ENCODE measurements around the gene CHD1.
"Not testable (repeated sequence)": the region's sequence is repeated elsewhere in the genome, so short reads cannot be mapped to it uniquely, and the experiment has no call there.

CHD1 gene

GRCh38 chr5:98955471-98955870, 26.7 kb upstream of the CHD1 start:
- not testable (repeated sequence) for H3K9me3 Mint-ChIP-seq; H3K4me3 Mint-ChIP-seq; H3K4me1 Mint-ChIP-seq; H3K27me3 Mint-ChIP-seq; DNase-seq; H3K27ac Mint-ChIP-seq; ATAC-seq (replicated peaks); H3K36me3 Mint-ChIP-seq

GRCh38 chr5:98954392-98955028, 25.7 kb upstream of the CHD1 start:
- no peaks in the 10 kb centered on the region for H3K9me3 Mint-ChIP-seq
- no peaks in the 10 kb centered on the region for H3K4me1 Mint-ChIP-seq
- H3K27ac Mint-ChIP-seq: no peak overlapping the region
- no peaks in the 10 kb centered on the region for H3K36me3 Mint-ChIP-seq
- no peaks in the 10 kb centered on the region for H3K27me3 Mint-ChIP-seq
- H3K4me3 Mint-ChIP-seq: no peak overlapping the region
- ATAC-seq (replicated peaks): no peak
- DNase-seq: no peak

- H3K4me1 Mint-ChIP-seq: peaks cover 14 to 18% of the 10 kb centered on the region in 2 donors
- H3K4me3 Mint-ChIP-seq: no peak overlapping the region
- H3K27ac Mint-ChIP-seq: no peak overlapping the region
- no peak for DNase-seq
- no peaks in the 10 kb centered on the region for H3K9me3 Mint-ChIP-seq
- ATAC-seq (replicated peaks): no peak
- H3K27me3 Mint-ChIP-seq: no peaks in the 10 kb centered on the region
- no peaks in the 10 kb centered on the region for H3K36me3 Mint-ChIP-seq
Observed at GRCh38 chr5:98942847-98943246, 14.0 kb upstream of the CHD1 start.

- H3K9me3 Mint-ChIP-seq: no peaks in the 10 kb centered on the region
- peaks cover 14 to 18% of the 10 kb centered on the region in 2 donors for H3K4me1 Mint-ChIP-seq
- no peak overlapping the region for H3K27ac Mint-ChIP-seq
- DNase-seq (no peak), ATAC-seq (replicated peaks) (no peak)
- no peaks in the 10 kb centered on the region for H3K36me3 Mint-ChIP-seq
- H3K27me3 Mint-ChIP-seq: no peaks in the 10 kb centered on the region
- H3K4me3 Mint-ChIP-seq: no peak overlapping the region
Observed at GRCh38 chr5:98941131-98941883, 12.5 kb upstream of the CHD1 start.

GRCh38 chr5:98940581-98940980, 11.8 kb upstream of the CHD1 start:
- H3K9me3 Mint-ChIP-seq: no peaks in the 10 kb centered on the region
- peak overlapping the region; percentile 26 for H3K27ac Mint-ChIP-seq
- no peak for ATAC-seq (replicated peaks)
- H3K27me3 Mint-ChIP-seq: no peaks in the 10 kb centered on the region
- H3K36me3 Mint-ChIP-seq: no peaks in the 10 kb centered on the region
- no peak for DNase-seq
- peaks cover 14 to 18% of the 10 kb centered on the region in 2 donors for H3K4me1 Mint-ChIP-seq
- H3K4me3 Mint-ChIP-seq: no peak overlapping the region

- peaks cover 27 to 40% of the 10 kb centered on the region in 2 donors for H3K4me1 Mint-ChIP-seq
- no peak for DNase-seq
- no peak for ATAC-seq (replicated peaks)
- H3K27ac Mint-ChIP-seq: no peak overlapping the region
- H3K4me3 Mint-ChIP-seq: no peak overlapping the region
- H3K27me3 Mint-ChIP-seq: no peaks in the 10 kb centered on the region
- peaks cover 4 to 6% of the 10 kb centered on the region in 2 donors for H3K36me3 Mint-ChIP-seq
- peaks cover 3 to 5% of the 10 kb centered on the region in 2 donors for H3K9me3 Mint-ChIP-seq
Observed at GRCh38 chr5:98938464-98938863, 9.7 kb upstream of the CHD1 start.

- Mint-ChIP-seq H3K4me1 (peaks cover 31 to 51% of the 10 kb centered on the region in 2 donors), H3K27me3 (no peaks in the 10 kb centered on the region), H3K9me3 (peaks cover 3 to 5% of the 10 kb centered on the region in 2 donors), H3K36me3 (peaks cover 4 to 7% of the 10 kb centered on the region in 2 donors), H3K27ac (no peak overlapping the region), H3K4me3 (no peak overlapping the region)
- ATAC-seq (replicated peaks) (no peak), DNase-seq (no peak)
Observed at GRCh38 chr5:98936948-98937715, 8.3 kb upstream of the CHD1 start.

- ATAC-seq (replicated peaks) (no peak), DNase-seq (no peak)
- Mint-ChIP-seq H3K27me3 (no peaks in the 10 kb centered on the region), H3K36me3 (peaks cover 4 to 7% of the 10 kb centered on the region in 2 donors), H3K4me3 (no peak overlapping the region), H3K9me3 (peaks cover 3 to 5% of the 10 kb centered on the region in 2 donors), H3K4me1 (peaks cover 26 to 45% of the 10 kb centered on the region in 2 donors), H3K27ac (peak overlapping the region; percentile 47)
Observed at GRCh38 chr5:98935206-98935605, 6.4 kb upstream of the CHD1 start.

- Mint-ChIP-seq H3K27me3 (no peaks in the 10 kb centered on the region), H3K36me3 (peaks cover 4 to 7% of the 10 kb centered on the region in 2 donors), H3K4me3 (no peak overlapping the region), H3K4me1 (peaks cover 26 to 43% of the 10 kb centered on the region in 2 donors), H3K9me3 (peaks cover 3 to 5% of the 10 kb centered on the region in 2 donors), H3K27ac (peak overlapping the region; percentile 98)
- ATAC-seq (replicated peaks) (no peak), DNase-seq (no peak)
Observed at GRCh38 chr5:98934546-98934945, 5.7 kb upstream of the CHD1 start.

GRCh38 chr5:98933445-98934072, 4.8 kb upstream of the CHD1 start:
- Mint-ChIP-seq H3K36me3 (peaks cover 4 to 16% of the 10 kb centered on the region in 2 donors), H3K27ac (peak overlapping the region; percentile 98), H3K4me1 (peaks cover 24 to 38% of the 10 kb centered on the region in 2 donors), H3K9me3 (peaks cover 3 to 5% of the 10 kb centered on the region in 2 donors), H3K4me3 (peak overlapping the region; percentile 47 to 69), H3K27me3 (no peaks in the 10 kb centered on the region)
- ATAC-seq (replicated peaks): peak; percentile 28 to 35
- peak; percentile 56 for DNase-seq

GRCh38 chr5:98930972-98931762, 2.4 kb upstream of the CHD1 start:
- no peak for ATAC-seq (replicated peaks)
- H3K4me3 Mint-ChIP-seq: no peak overlapping the region
- peaks cover 5 to 21% of the 10 kb centered on the region in 2 donors for H3K36me3 Mint-ChIP-seq
- no peaks in the 10 kb centered on the region for H3K27me3 Mint-ChIP-seq
- H3K9me3 Mint-ChIP-seq: peaks cover 3 to 5% of the 10 kb centered on the region in 2 donors
- peaks cover 21 to 38% of the 10 kb centered on the region in 2 donors for H3K4me1 Mint-ChIP-seq
- no peak for DNase-seq
- H3K27ac Mint-ChIP-seq: no peak overlapping the region

- H3K27me3 Mint-ChIP-seq: no peaks in the 10 kb centered on the region
- ATAC-seq (replicated peaks): no peak
- no peak for DNase-seq
- peak overlapping the region; percentile 100 for H3K27ac Mint-ChIP-seq
- peak overlapping the region; percentile 91 to 92 for H3K4me3 Mint-ChIP-seq
- H3K4me1 Mint-ChIP-seq: peaks cover 19 to 30% of the 10 kb centered on the region in 2 donors
- peaks cover 5 to 21% of the 10 kb centered on the region in 2 donors for H3K36me3 Mint-ChIP-seq
- peaks cover 3 to 5% of the 10 kb centered on the region in 2 donors for H3K9me3 Mint-ChIP-seq
Observed at GRCh38 chr5:98929710-98930298, 997 bp upstream of the CHD1 start.

Measured in stimulated activated naive B cell treated with anti-CD40 and anti-IgM and Interleukin-4, amounts not matched to agents 10 μg/mL and 1 μg/mL and 100 μg/mL, for 72 hours (primary cell).